Measurements from ENCODE around the gene OR2V1.

The OR2V1 gene

DNA sequence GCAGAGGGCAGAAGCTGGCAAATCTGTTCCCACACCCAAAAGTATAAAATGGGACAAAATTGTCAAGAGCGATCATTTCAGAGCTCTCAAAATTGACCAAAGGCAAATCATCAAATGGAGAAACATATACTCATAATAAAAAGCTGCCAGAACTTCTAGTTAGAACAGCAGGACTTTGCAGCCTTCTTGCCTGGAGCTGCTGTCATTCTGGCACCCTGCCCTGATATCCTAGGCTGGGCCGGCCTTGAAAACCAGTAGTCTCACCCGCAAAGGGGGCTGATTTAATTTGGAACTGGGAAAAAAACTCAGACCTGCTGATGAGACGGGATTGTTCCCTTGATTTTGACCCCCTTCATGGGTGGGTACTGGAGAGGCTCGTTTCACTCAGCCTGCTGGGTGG lies 18.5 kb downstream of the OR2V1 start:
- Histone ChIP-seq H3K4me3 (ENCODE audit: low read length) (no peak overlapping the region), H3K27ac (ENCODE audit: low read length) (no peak overlapping the region), H3K27me3 (ENCODE audit: low read depth, low read length) (peaks cover 17% of the 10 kb centered on the region), H2AFZ (ENCODE audit: low read depth, low read length) (no peak overlapping the region), H3K4me1 (ENCODE audit: low read length) (peaks cover 8% of the 10 kb centered on the region), H4K20me1 (ENCODE audit: insufficient read depth, low read length) (no peaks in the 10 kb centered on the region), H3K79me2 (ENCODE audit: low read length) (no peaks in the 10 kb centered on the region), H3K9me3 (ENCODE audit: insufficient read depth, low read length) (no peaks in the 10 kb centered on the region), H3K4me2 (ENCODE audit: low read length) (no peak overlapping the region), H3K9ac (ENCODE audit: low read length) (no peak overlapping the region), H3K36me3 (replicated peaks; ENCODE audit: low read depth, low read length) (no peaks in the 10 kb centered on the region)
- TF ChIP-seq CTCF (IDR thresholded peaks at IDR 0.05; ENCODE audit: low read depth, low read length) (no peak), EZH2phosphoT487 (IDR thresholded peaks at IDR 0.05; ENCODE audit: low read depth) (no peak)

GRCh38 chr5:181111010-181111409 lies 20.0 kb downstream of the OR2V1 start:
- Histone ChIP-seq H3K4me3 (ENCODE audit: low read length) (no peak overlapping the region), H4K20me1 (ENCODE audit: insufficient read depth, low read length) (no peaks in the 10 kb centered on the region), H3K36me3 (replicated peaks; ENCODE audit: low read depth, low read length) (no peaks in the 10 kb centered on the region), H3K9me3 (ENCODE audit: insufficient read depth, low read length) (no peaks in the 10 kb centered on the region), H3K27me3 (ENCODE audit: low read depth, low read length) (peaks cover 20% of the 10 kb centered on the region; the same call in 1 of the 2 replicates), H3K27ac (ENCODE audit: low read length) (no peak overlapping the region), H3K4me1 (ENCODE audit: low read length) (peaks cover 3% of the 10 kb centered on the region), H3K4me2 (ENCODE audit: low read length) (no peak overlapping the region), H3K9ac (ENCODE audit: low read length) (no peak overlapping the region), H3K79me2 (ENCODE audit: low read length) (no peaks in the 10 kb centered on the region), H2AFZ (ENCODE audit: low read depth, low read length) (no peak overlapping the region)
- TF ChIP-seq CTCF (IDR thresholded peaks at IDR 0.05; ENCODE audit: low read depth, low read length) (no peak), EZH2phosphoT487 (IDR thresholded peaks at IDR 0.05; ENCODE audit: low read depth) (no peak)

DNA sequence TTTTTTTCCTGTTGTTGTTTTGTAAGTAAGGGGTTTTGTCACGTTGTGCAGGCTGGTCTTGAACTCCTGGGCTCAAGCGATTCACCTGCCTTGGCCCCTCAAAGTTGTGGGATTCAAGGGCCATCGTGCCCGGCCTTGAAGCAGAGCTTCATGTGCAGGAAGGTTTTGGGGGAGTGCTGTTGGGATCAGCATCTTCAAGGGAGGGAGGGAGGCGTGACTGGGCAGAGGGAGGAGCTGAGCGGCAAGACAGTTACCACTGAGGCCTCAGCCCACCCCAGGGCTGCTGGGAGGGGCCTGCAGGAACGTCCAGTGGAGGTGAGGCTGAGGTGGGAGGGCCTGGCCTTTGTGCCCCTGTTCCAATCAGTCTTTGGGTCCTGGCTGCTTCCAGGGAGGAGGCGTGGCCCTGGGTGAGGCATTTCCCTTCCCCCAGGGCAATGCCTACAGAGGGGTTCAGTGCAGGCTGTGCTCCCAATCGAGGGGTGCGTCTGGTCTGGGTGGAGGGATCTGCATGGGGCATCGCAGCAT lies 21.4 kb downstream of the OR2V1 start:
- Histone ChIP-seq H3K4me1 (ENCODE audit: low read length) (peaks cover 12% of the 10 kb centered on the region), H3K4me2 (ENCODE audit: low read length) (no peak overlapping the region), H3K79me2 (ENCODE audit: low read length) (no peaks in the 10 kb centered on the region), H3K36me3 (replicated peaks; ENCODE audit: low read depth, low read length) (no peaks in the 10 kb centered on the region), H3K9me3 (ENCODE audit: insufficient read depth, low read length) (no peaks in the 10 kb centered on the region), H4K20me1 (ENCODE audit: insufficient read depth, low read length) (no peaks in the 10 kb centered on the region), H2AFZ (ENCODE audit: low read depth, low read length) (no peak overlapping the region), H3K9ac (ENCODE audit: low read length) (no peak overlapping the region), H3K4me3 (ENCODE audit: low read length) (no peak overlapping the region), H3K27me3 (ENCODE audit: low read depth, low read length) (peaks cover 20% of the 10 kb centered on the region; the same call in 1 of the 2 replicates), H3K27ac (ENCODE audit: low read length) (no peak overlapping the region)
- TF ChIP-seq CTCF (IDR thresholded peaks at IDR 0.05; ENCODE audit: low read depth, low read length) (no peak), EZH2phosphoT487 (IDR thresholded peaks at IDR 0.05; ENCODE audit: low read depth) (no peak)

DNA sequence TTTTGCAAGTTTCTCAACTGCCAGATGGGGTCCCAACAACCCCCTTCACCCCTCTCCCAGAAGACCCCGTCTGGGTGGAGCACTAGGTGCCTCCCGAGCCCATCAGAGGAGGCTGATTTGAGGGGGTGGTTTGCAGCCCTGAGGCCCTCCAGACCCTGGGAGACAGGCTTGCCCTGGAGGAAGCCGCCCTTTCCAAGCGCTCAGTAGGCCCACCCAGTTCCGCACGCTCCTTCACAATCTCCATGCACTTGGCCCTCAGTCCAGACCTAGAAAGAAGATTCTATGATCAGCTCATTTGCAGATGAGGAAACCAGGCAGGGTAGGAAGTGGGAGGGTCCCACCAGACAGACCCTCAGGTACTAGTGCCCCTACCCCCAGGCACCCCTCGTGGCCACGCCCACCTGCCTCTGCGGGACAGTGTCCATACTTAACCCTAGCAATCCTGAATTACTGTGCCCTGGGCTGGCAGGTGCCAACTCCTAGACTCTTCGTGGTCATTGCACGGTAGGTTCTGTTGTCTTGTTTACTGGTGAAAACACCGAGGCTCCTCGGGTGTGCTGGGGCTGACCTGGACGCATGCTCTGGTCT lies 22.3 kb downstream of the OR2V1 start:
- no peak overlapping the region for H3K9ac ChIP-seq (ENCODE audit: low read length)
- no peaks in the 10 kb centered on the region for H4K20me1 ChIP-seq (ENCODE audit: insufficient read depth, low read length)
- H2AFZ ChIP-seq (ENCODE audit: low read depth, low read length), result no peak overlapping the region

More for the DNA sequence above, 22.3 kb downstream of the OR2V1 start:
- Histone ChIP-seq H3K36me3 (replicated peaks; ENCODE audit: low read depth, low read length) (no peaks in the 10 kb centered on the region), H3K4me2 (ENCODE audit: low read length) (no peak overlapping the region), H3K9me3 (ENCODE audit: insufficient read depth, low read length) (no peaks in the 10 kb centered on the region), H3K27me3 (ENCODE audit: low read depth, low read length) (peaks cover 20% of the 10 kb centered on the region; the same call in 1 of the 2 replicates), H3K4me3 (ENCODE audit: low read length) (no peak overlapping the region), H3K4me1 (ENCODE audit: low read length) (peaks cover 12% of the 10 kb centered on the region), H3K27ac (ENCODE audit: low read length) (no peak overlapping the region), H3K79me2 (ENCODE audit: low read length) (no peaks in the 10 kb centered on the region)
- TF ChIP-seq CTCF (IDR thresholded peaks at IDR 0.05; ENCODE audit: low read depth, low read length), result no peak
- no peak for TF ChIP-seq EZH2phosphoT487 (IDR thresholded peaks at IDR 0.05; ENCODE audit: low read depth)

Measured in OCI-LY3 (cell line).